D721Med (cell line): Measurements from ENCODE around the gene PRKCD.

Experiments
- DNase-seq: peaks from one replicate; pipeline ENCODE4 v3.0.0; 2011; ENCODE audit warnings: low spot score; ENCODE audit not compliant: insufficient read length
- FAIRE-seq: peaks from 2 replicates; lab custom pipeline; 2011; peaks lifted over from hg19 to GRCh38; lab: Jason Lieb, UNC
- CTCF ChIP-seq: IDR thresholded peaks from 2 replicates; pipeline ENCODE4 v1.5.1; 2012; ENCODE audit warnings: mild to moderate bottlenecking, control low read depth; ENCODE audit not compliant: insufficient read depth; ENCODE audit errors: missing control alignments

The PRKCD gene

GRCh38 chr3:53185761-53186465 lies 24.9 kb downstream of the PRKCD start:
- DNase-seq (no peak), FAIRE-seq (no peak)
- TF ChIP-seq CTCF = no peak

- DNase-seq (no peak), FAIRE-seq (no peak)
- no peak for TF ChIP-seq CTCF
Measured at GRCh38 chr3:53186726-53187125, 25.7 kb downstream of the PRKCD start.

GRCh38 chr3:53187430-53187829 lies 26.4 kb downstream of the PRKCD start:
- FAIRE-seq (no peak), DNase-seq (no peak)
- TF ChIP-seq CTCF = no peak

DNA sequence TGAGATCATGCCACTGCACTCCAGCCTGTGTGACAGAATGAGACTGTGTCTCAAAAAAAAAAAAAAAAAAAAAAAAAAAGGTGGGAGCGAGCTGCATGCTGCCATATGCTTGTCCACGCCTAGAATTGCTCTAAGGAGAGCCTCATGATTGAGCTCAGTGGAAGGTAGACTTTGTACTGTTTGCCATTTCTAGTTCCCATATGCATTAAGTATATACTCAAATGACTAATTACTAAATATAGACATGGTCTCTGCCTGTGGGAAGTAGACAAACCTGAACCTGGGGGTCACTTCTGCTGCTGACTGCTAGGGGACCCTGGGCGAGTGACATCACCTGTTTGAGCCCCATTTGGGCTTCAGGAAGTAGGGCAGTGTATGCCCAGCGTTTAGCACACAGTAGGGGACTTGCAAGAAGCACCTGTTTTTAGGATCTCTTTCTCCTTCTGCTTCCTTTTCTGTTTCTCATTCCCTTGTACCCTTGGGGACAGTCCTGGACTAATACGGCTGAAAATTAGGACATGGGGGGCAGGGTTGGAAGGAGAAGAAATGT lies 27.2 kb downstream of the PRKCD start:
- FAIRE-seq (no peak), DNase-seq (no peak)
- TF ChIP-seq CTCF = no peak

GRCh38 chr3:53188720-53189119 lies 27.7 kb downstream of the PRKCD start:
- no peak for TF ChIP-seq CTCF
- no peak for DNase-seq
- FAIRE-seq = no peak

GRCh38 chr3:53189276-53189675 lies 28.3 kb downstream of the PRKCD start:
- TF ChIP-seq CTCF = no peak
- DNase-seq (no peak), FAIRE-seq (no peak)

DNA sequence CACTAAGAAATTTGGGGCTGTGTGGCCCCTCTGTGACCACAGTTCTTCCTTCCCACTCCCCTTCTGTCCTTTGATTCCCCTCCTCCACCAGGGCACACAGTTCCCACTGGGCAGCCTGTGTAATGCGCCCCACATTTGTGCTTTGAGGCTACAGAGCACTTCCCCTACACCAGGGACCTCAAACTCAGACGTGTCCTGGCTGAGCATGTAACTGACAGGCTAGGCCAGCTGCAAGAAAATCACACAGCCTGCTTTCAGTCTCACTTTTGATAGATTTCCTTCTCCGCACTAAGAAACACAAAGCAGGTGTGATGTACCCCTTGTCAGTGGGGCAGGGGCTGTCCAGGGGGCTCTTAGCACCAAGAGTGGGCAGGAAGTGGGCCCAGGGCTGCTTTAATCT lies 29.6 kb downstream of the PRKCD start:
- DNase-seq (no peak), FAIRE-seq (no peak)
- TF ChIP-seq CTCF = no peak
